Subcutaneous adipose tissue (tissue), 4 donors: ENCODE data around the gene G2E3. TPM values are rescaled to one million over a fixed set of nuclear protein-coding genes. Genes with fewer than 3 reads are reported as not detected.

Experiments
- CTCF ChIP-seq: fragments of 450-650 bp; IDR thresholded peaks from one replicate; pipeline ENCODE4 v1.5.1; 2016; ENCODE audit warnings: low read depth, mild to moderate bottlenecking, control low read depth, antibody characterized with exemption, moderate library complexity
- total RNA-seq, 4 donors: library from RNA; depleted of rRNA; stranded (reverse); fragments of >200 nt; gene quantifications; one replicate each; pipeline ENCODE4 v1.1.0, GENCODE V29; 2016

The G2E3 gene
- total RNA-seq, 4 donors from 2014 or later: 8.9 to 19.1 (median 15.1) TPM

DNA sequence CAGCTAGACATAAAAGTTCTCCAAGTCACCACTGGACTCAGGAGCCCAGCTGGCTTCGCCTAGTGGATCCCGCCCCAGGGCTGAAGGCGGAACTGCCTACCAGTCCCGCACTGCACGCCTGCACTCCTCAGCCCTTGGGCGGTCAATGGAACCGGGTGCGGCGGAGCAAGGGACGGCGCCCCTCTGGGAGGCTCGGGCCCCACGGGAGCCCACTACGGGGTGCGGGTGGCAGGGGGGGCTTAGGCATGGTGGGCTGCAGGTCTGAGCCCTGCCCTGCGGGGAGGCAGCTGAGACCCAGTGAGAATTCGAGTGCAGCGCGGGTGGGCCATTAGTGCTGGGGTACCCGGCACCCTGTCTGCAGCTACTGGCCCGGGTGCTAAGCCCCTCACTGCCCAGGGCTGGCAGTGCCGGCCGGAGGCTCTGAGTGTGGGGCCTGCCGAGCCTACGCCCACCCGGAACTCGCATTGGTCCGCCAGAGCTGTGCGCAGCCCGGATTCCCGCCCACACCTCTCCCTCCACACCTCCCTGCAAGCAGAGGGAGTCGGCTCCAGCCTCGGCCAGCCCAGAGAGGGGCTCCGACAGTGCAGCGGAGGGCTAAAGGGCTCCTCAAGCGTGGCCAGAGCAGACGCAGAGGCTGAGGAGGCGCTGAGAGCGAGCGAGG lies 11.4 kb upstream of the G2E3 start:
- no peak for TF ChIP-seq CTCF

DNA sequence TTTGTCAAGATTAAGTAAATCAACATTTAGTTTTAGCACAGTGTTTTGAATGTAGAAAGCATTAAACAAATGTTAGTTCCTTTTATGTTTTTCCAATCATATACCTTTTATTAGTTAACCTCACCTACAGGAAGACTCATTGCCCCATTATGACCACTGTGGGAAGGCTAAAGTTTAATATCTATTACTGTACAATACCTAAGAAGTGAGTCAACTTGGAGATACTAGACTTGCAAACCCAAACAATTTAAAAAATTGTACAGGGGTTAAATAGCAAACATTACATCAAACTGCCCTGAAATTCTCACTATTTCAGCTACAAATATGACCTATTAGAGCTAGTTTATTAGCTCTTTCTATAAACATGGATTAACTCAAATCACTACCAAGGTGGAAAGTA lies 8.6 kb upstream of the G2E3 start:
- TF ChIP-seq CTCF: no peak

GRCh38 chr14:30551460-30551859 lies 7.5 kb upstream of the G2E3 start:
- no peak for TF ChIP-seq CTCF

GRCh38 chr14:30553311-30553989 lies 5.5 kb upstream of the G2E3 start:
- no peak for TF ChIP-seq CTCF

- TF ChIP-seq CTCF: no peak
Observed at GRCh38 chr14:30558362-30558674, 640 bp upstream of the G2E3 start.

GRCh38 chr14:30559638-30560091 lies 707 bp downstream of the G2E3 start:
- TF ChIP-seq CTCF: no peak

DNA sequence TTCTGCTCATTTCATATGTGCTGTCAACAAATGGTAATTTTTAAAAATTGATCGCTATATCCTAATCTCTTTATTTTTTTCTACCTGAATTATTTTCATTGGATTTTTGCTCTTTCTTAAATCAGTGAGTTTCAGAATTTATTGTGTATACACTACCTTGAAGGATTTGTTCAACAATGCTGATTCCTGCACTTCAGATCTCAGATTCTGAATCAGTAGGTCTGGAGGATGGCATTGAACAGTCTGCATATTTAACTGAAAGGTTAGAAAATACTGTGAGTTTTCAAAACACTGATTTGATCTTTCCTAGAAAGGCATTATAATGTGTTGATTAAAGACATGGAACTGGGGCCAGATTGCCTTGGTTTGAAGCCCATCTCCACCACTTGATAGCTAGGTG lies 1.6 kb downstream of the G2E3 start:
- TF ChIP-seq CTCF: no peak
